Measurements from ENCODE around the gene SOX10. TPM values are rescaled to one million over a fixed set of nuclear protein-coding genes. Genes with fewer than 3 reads are reported as not detected.
A peak's percentile ranks its signal among the peaks of the same experiment; 100 is the strongest.

SOX10 gene
- total RNA-seq, 4 donors from 2014 or later = 59.9 to 94.0 (median 84.2) TPM

- no peak for DNase-seq (ENCODE audit: low spot score in 2 of 2)
- Histone ChIP-seq H3K4me3 (no peak overlapping the region), H3K27ac (peak overlapping the region in 3 of 4 donors; percentile 2 to 97 (median 95)), H3K9me3 (no peaks in the 10 kb centered on the region), H3K36me3 (peaks cover 0 to 50% (median 0%) of the 10 kb centered on the region in 3 donors), H3K27me3 (no peaks in the 10 kb centered on the region), H3K4me1 (peaks cover 0 to 40% (median 3%) of the 10 kb centered on the region in 4 donors)
- WGBS, 2 donors = 71 to 79% methylated on average over 7 of the region's 7 CpGs
- TF ChIP-seq CTCF (IDR thresholded peaks at IDR 0.05) (no peak), POLR2A (IDR thresholded peaks at IDR 0.05) (no peak), EP300 (IDR thresholded peaks at IDR 0.05) (no peak)
Measured at GRCh38 chr22:37990862-37991261, 6.5 kb upstream of the SOX10 start.

- WGBS, 2 donors = 43 to 55% methylated on average over 5 of the region's 5 CpGs
- peaks cover 0 to 35% (median 2%) of the 10 kb centered on the region in 4 donors for H3K4me1 ChIP-seq
- H3K27ac ChIP-seq = peak overlapping the region; percentile 69 to 97 (median 87)
- TF ChIP-seq EP300 (IDR thresholded peaks at IDR 0.05) (no peak), CTCF (IDR thresholded peaks at IDR 0.05) (no peak), POLR2A (IDR thresholded peaks at IDR 0.05) (no peak)
- H3K27me3 ChIP-seq = no peaks in the 10 kb centered on the region
- no peak for DNase-seq (ENCODE audit: low spot score in 2 of 2)
- H3K4me3 ChIP-seq = peak overlapping the region in 1 of 4 donors; percentile 52
- H3K36me3 ChIP-seq = peaks cover 0 to 51% (median 0%) of the 10 kb centered on the region in 3 donors
- no peaks in the 10 kb centered on the region for H3K9me3 ChIP-seq
Measured at GRCh38 chr22:37990301-37990700, 5.9 kb upstream of the SOX10 start.

- no peaks in the 10 kb centered on the region for H3K27me3 ChIP-seq
- 61 to 65% methylated on average over 14 of the region's 14 CpGs for WGBS, 2 donors
- no peaks in the 10 kb centered on the region for H3K9me3 ChIP-seq
- peaks cover 0 to 42% (median 0%) of the 10 kb centered on the region in 3 donors for H3K36me3 ChIP-seq
- H3K4me3 ChIP-seq = peak overlapping the region in 2 of 4 donors; percentile 52
- no peak for DNase-seq (ENCODE audit: low spot score in 2 of 2)
- H3K4me1 ChIP-seq = peaks cover 0 to 35% (median 2%) of the 10 kb centered on the region in 4 donors
- TF ChIP-seq POLR2A (IDR thresholded peaks at IDR 0.05) (no peak), EP300 (IDR thresholded peaks at IDR 0.05) (no peak), CTCF (IDR thresholded peaks at IDR 0.05) (no peak)
- H3K27ac ChIP-seq = peak overlapping the region; percentile 69 to 97 (median 87)
Measured at GRCh38 chr22:37989146-37990045, 5.0 kb upstream of the SOX10 start.

GRCh38 chr22:37986371-37986770 is 2.0 kb upstream of the SOX10 start:
- peaks cover 0 to 23% (median 0%) of the 10 kb centered on the region in 4 donors for H3K4me1 ChIP-seq
- peak overlapping the region; percentile 10 to 52 (median 50) for H3K4me3 ChIP-seq
- H3K27ac ChIP-seq = peak overlapping the region; percentile 78 to 97 (median 94)
- H3K36me3 ChIP-seq = peaks cover 0 to 42% (median 0%) of the 10 kb centered on the region in 3 donors
- no peak for DNase-seq (ENCODE audit: low spot score in 2 of 2)
- H3K27me3 ChIP-seq = no peaks in the 10 kb centered on the region
- WGBS, 2 donors = 56 to 59% methylated on average over 7 of the region's 7 CpGs
- TF ChIP-seq EP300 (IDR thresholded peaks at IDR 0.05) = no peak
- TF ChIP-seq POLR2A (IDR thresholded peaks at IDR 0.05) = no peak
- TF ChIP-seq CTCF (IDR thresholded peaks at IDR 0.05) = no peak
- H3K9me3 ChIP-seq = no peaks in the 10 kb centered on the region

GRCh38 chr22:37985751-37986281 is 1.5 kb upstream of the SOX10 start:
- 50 to 60% methylated on average over 26 to 27 of the region's 27 CpGs for WGBS, 2 donors
- H3K4me1 ChIP-seq = peaks cover 0 to 19% (median 0%) of the 10 kb centered on the region in 4 donors
- peak overlapping the region; percentile 88 to 97 (median 94) for H3K27ac ChIP-seq
- DNase-seq (ENCODE audit: low spot score in 2 of 2) = no peak
- H3K36me3 ChIP-seq = peaks cover 0 to 46% (median 0%) of the 10 kb centered on the region in 3 donors
- no peaks in the 10 kb centered on the region for H3K9me3 ChIP-seq
- peak overlapping the region; percentile 10 to 62 (median 50) for H3K4me3 ChIP-seq
- TF ChIP-seq EP300 (IDR thresholded peaks at IDR 0.05) (peak in 1 of 2 donors; percentile 58), POLR2A (IDR thresholded peaks at IDR 0.05) (peak in 1 of 2 donors; percentile 3), CTCF (IDR thresholded peaks at IDR 0.05) (no peak)
- H3K27me3 ChIP-seq = no peaks in the 10 kb centered on the region

All from tibial nerve (tissue), 4 donors.